ENCODE measurements around the gene ATRNL1.

Gene ATRNL1

GRCh38 chr10:115829521-115830205 lies 736.5 kb downstream of the ATRNL1 start:
- H3K4me3 ChIP-seq (ENCODE audit: low read depth in 1 of 2, low read length in 1 of 2) = no peak overlapping the region
- H3K36me3 ChIP-seq = no peaks in the 10 kb centered on the region
- H3K27ac ChIP-seq = no peak overlapping the region
- TF ChIP-seq CTCF (IDR thresholded peaks at IDR 0.05) = no peak
- no peaks in the 10 kb centered on the region for H3K4me1 ChIP-seq (ENCODE audit: control insufficient read depth in 1 of 2, insufficient read depth in 1 of 2, low read depth in 1 of 2, low read length in 1 of 2)
- H3K27me3 ChIP-seq = no peaks in the 10 kb centered on the region
- no peaks in the 10 kb centered on the region for H3K9me3 ChIP-seq

GRCh38 chr10:115830265-115830970 lies 737.3 kb downstream of the ATRNL1 start:
- Histone ChIP-seq H3K9me3 (no peaks in the 10 kb centered on the region), H3K27me3 (no peaks in the 10 kb centered on the region), H3K4me3 (ENCODE audit: low read depth in 1 of 2, low read length in 1 of 2) (no peak overlapping the region), H3K36me3 (no peaks in the 10 kb centered on the region), H3K4me1 (ENCODE audit: control insufficient read depth in 1 of 2, insufficient read depth in 1 of 2, low read depth in 1 of 2, low read length in 1 of 2) (no peaks in the 10 kb centered on the region), H3K27ac (no peak overlapping the region)
- TF ChIP-seq CTCF (IDR thresholded peaks at IDR 0.05) = no peak

GRCh38 chr10:115831016-115831415 lies 737.9 kb downstream of the ATRNL1 start:
- TF ChIP-seq CTCF (IDR thresholded peaks at IDR 0.05) = no peak

GRCh38 chr10:115833119-115833518 lies 740.0 kb downstream of the ATRNL1 start:
- no peak for TF ChIP-seq CTCF (IDR thresholded peaks at IDR 0.05)
- Histone ChIP-seq H3K27ac (no peak overlapping the region), H3K9me3 (no peaks in the 10 kb centered on the region), H3K4me1 (ENCODE audit: control insufficient read depth in 1 of 2, insufficient read depth in 1 of 2, low read depth in 1 of 2, low read length in 1 of 2) (no peaks in the 10 kb centered on the region), H3K36me3 (no peaks in the 10 kb centered on the region), H3K4me3 (ENCODE audit: low read depth in 1 of 2, low read length in 1 of 2) (no peak overlapping the region), H3K27me3 (no peaks in the 10 kb centered on the region)

More at GRCh38 chr10:115831016-115831415, 737.9 kb downstream of the ATRNL1 start:
- H3K4me1 ChIP-seq (ENCODE audit: control insufficient read depth in 1 of 2, insufficient read depth in 1 of 2, low read depth in 1 of 2, low read length in 1 of 2) = no peaks in the 10 kb centered on the region
- no peak overlapping the region for H3K4me3 ChIP-seq (ENCODE audit: low read depth in 1 of 2, low read length in 1 of 2)
- H3K27ac ChIP-seq = no peak overlapping the region
- H3K36me3 ChIP-seq = no peaks in the 10 kb centered on the region
- H3K9me3 ChIP-seq = no peaks in the 10 kb centered on the region
- no peaks in the 10 kb centered on the region for H3K27me3 ChIP-seq

- Histone ChIP-seq H3K27ac (no peak overlapping the region), H3K9me3 (no peaks in the 10 kb centered on the region), H3K4me1 (ENCODE audit: control insufficient read depth in 1 of 2, insufficient read depth in 1 of 2, low read depth in 1 of 2, low read length in 1 of 2) (no peaks in the 10 kb centered on the region), H3K36me3 (no peaks in the 10 kb centered on the region), H3K27me3 (no peaks in the 10 kb centered on the region), H3K4me3 (ENCODE audit: low read depth in 1 of 2, low read length in 1 of 2) (no peak overlapping the region)
- no peak for TF ChIP-seq CTCF (IDR thresholded peaks at IDR 0.05)
Measured at GRCh38 chr10:115844591-115844990, 751.4 kb downstream of the ATRNL1 start.
